Adrenal gland (tissue), 5 donors: ENCODE data around the gene FBLL1.
"Not testable (repeated sequence)": the region's sequence is repeated elsewhere in the genome, so short reads cannot be mapped to it uniquely, and the experiment has no call there.

ENCODE experiments used
- CTCF ChIP-seq, 6 experiments: fragments of 450-650 bp in 4 of 6; fragments of 200-600 bp in 2 of 6; sonication (generic) in 1 of 6; IDR thresholded peaks; 1 replicate in 5 of 6; 2 replicates in 1 of 6; pipeline versions ENCODE4 v1.5.1 to v1.8.0; 2016 to 2021; ENCODE audit warnings: antibody characterized with exemption in 6 of 6, mild to moderate bottlenecking in 2 of 6, moderate library complexity in 1 of 6
- POLR2A ChIP-seq, 2 donors: fragments of 450-650 bp; IDR thresholded peaks; one replicate each; pipeline ENCODE4 v1.6.1; 2017; ENCODE audit warnings: antibody characterized with exemption in 2 of 2, mild to moderate bottlenecking in 2 of 2, moderate library complexity in 1 of 2
- donor health status: DM: no; HTN: no; CAD: no.

- not testable (repeated sequence) for TF ChIP-seq CTCF, POLR2A (IDR thresholded peaks at IDR 0.05)
These were observed 5.2 kb downstream of the FBLL1 start for GRCh38 chr5:168534351-168534750.
